Activated T-helper 2 cell treated with anti-CD3 and anti-CD28 coated beads, Interferon-gamma antibody, Interleukin-2, Interleukin-4, amounts not matched to agents 10 μg/mL and 5 μg/mL and 100 μg/mL, durations not matched to agents 14 hours and 24 hours and 36 hours (primary cell): ENCODE measurements around the gene TMEM175. TPM values are rescaled to one million over a fixed set of nuclear protein-coding genes. Genes with fewer than 3 reads are reported as not detected.
"Not testable (repeated sequence)": the region's sequence is repeated elsewhere in the genome, so short reads cannot be mapped to it uniquely, and the experiment has no call there.

Source experiments
- DNase-seq: peaks from one replicate; pipeline ENCODE4 v3.0.0; 2021; ENCODE audit warnings: low spot score
- H3K27ac Mint-ChIP-seq: one replicate; pipeline ENCODE4 v1.8.0; 2021; ENCODE audit warnings: mixed read lengths
- H3K27me3 Mint-ChIP-seq: one replicate; pipeline ENCODE4 v1.8.0; 2021; ENCODE audit warnings: low read depth, mixed read lengths
- H3K36me3 Mint-ChIP-seq: one replicate; pipeline ENCODE4 v1.8.0; 2021; ENCODE audit warnings: low read depth, mixed read lengths
- H3K4me1 Mint-ChIP-seq: one replicate; pipeline ENCODE4 v1.8.0; 2021; ENCODE audit warnings: low read depth, mixed read lengths
- H3K4me3 Mint-ChIP-seq: one replicate; pipeline ENCODE4 v1.8.0; 2021; ENCODE audit warnings: low read depth, mild to moderate bottlenecking, moderate library complexity, mixed read lengths
- H3K9me3 Mint-ChIP-seq: one replicate; pipeline ENCODE4 v1.8.0; 2021; ENCODE audit warnings: mixed read lengths
- intact Hi-C: fragments of 100-400 bp; cut with micrococcal nuclease; formaldehyde crosslinking; loops from one replicate; pipeline ENCODE4 v1.15.1; 2023
- total RNA-seq: library from RNA; stranded (reverse); gene quantifications from 2 replicates; pipeline ENCODE4 v1.2.3, GENCODE V29; 2022

TMEM175 gene
- total RNA-seq, 1 donor from 2014 or later: 11.8 TPM

DNA sequence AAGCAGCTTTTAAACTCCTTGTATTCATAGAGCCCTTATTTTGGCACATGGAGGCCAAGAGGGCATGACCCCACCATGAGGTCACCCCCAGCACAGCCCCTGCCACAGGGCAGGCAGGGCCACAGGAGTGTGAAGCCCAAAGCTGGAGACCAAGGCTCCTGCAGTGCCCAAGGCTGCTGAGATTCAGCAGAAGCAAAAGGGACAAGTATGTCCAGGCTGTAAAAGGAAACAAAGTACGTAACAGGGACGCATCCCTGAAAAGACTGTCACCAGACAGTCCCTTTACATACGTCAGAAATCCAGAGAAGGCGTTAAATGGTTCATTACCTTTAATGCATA is 19.0 kb upstream of the TMEM175 start:
- no peak for DNase-seq
- H3K4me3 Mint-ChIP-seq: no peak overlapping the region
- H3K27ac Mint-ChIP-seq: no peak overlapping the region
- intact Hi-C loops: no loop called here
- H3K4me1 Mint-ChIP-seq: peaks cover 25% of the 10 kb centered on the region
- H3K9me3 Mint-ChIP-seq: peaks cover 3% of the 10 kb centered on the region
- no peaks in the 10 kb centered on the region for H3K27me3 Mint-ChIP-seq
- peaks cover 35% of the 10 kb centered on the region for H3K36me3 Mint-ChIP-seq

GRCh38 chr4:914531-914930 is 17.7 kb upstream of the TMEM175 start:
- Mint-ChIP-seq H3K27ac (no peak overlapping the region), H3K9me3 (peaks cover 3% of the 10 kb centered on the region), H3K4me1 (peaks cover 25% of the 10 kb centered on the region), H3K36me3 (peaks cover 32% of the 10 kb centered on the region), H3K4me3 (no peak overlapping the region), H3K27me3 (no peaks in the 10 kb centered on the region)
- DNase-seq: no peak
- intact Hi-C loops: no loop called here

DNA sequence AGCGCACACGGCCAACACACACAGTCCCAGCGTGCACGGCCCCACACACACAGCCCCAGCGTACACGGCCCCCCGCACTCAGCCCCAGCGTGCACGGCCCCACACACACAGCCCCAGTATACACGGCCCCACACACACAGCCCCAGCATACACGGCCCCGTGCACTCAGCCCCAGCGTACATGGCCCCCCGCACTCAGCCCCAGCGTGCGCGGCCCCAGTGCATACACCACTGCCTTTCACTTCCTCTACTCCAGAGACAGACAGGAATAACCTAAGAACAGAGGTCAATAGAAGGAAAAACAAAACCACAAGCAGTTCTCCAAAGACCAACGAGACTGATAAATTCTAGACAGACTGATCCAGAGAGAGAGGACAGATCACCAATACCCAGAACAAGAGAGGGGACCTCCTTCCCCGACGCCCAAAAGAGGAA is 17.2 kb upstream of the TMEM175 start:
- H3K4me3 Mint-ChIP-seq: peak overlapping the region; percentile 30
- H3K4me1 Mint-ChIP-seq: peaks cover 25% of the 10 kb centered on the region
- H3K9me3 Mint-ChIP-seq: peaks cover 3% of the 10 kb centered on the region
- intact Hi-C loops: no loop called here
- H3K36me3 Mint-ChIP-seq: peaks cover 34% of the 10 kb centered on the region
- no peaks in the 10 kb centered on the region for H3K27me3 Mint-ChIP-seq
- H3K27ac Mint-ChIP-seq: no peak overlapping the region
- DNase-seq: no peak

GRCh38 chr4:915595-915994 is 16.7 kb upstream of the TMEM175 start:
- no peak overlapping the region for H3K27ac Mint-ChIP-seq
- H3K4me1 Mint-ChIP-seq: peaks cover 27% of the 10 kb centered on the region
- peak overlapping the region; percentile 30 for H3K4me3 Mint-ChIP-seq

DNA sequence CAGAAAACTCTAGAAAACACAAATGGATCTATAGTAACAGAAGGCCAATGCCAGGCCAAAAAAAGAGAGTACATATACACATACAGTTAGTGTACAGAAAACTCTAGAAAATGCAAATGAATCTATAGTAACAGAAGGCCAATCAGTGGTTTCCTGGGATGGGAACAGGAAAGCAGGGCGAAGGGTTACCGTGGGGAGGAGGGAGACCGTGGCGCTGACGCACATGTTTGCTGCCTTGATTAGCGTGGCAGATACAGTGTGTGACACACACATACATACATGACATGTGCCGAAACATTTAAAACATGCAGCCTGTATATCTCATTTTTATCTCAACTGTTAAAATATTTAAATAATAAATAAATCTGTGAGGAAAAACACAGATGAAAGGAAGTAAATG is 14.8 kb upstream of the TMEM175 start:
- intact Hi-C loops: no loop called here
- Mint-ChIP-seq H3K27me3 (no peaks in the 10 kb centered on the region), H3K36me3 (peaks cover 36% of the 10 kb centered on the region), H3K27ac (no peak overlapping the region), H3K9me3 (peaks cover 3% of the 10 kb centered on the region), H3K4me1 (peaks cover 38% of the 10 kb centered on the region), H3K4me3 (no peak overlapping the region)
- no peak for DNase-seq

More at GRCh38 chr4:915595-915994, 16.7 kb upstream of the TMEM175 start:
- Mint-ChIP-seq H3K9me3 (peaks cover 3% of the 10 kb centered on the region), H3K27me3 (no peaks in the 10 kb centered on the region), H3K36me3 (peaks cover 37% of the 10 kb centered on the region)
- intact Hi-C loops: no loop called here
- no peak for DNase-seq

DNA sequence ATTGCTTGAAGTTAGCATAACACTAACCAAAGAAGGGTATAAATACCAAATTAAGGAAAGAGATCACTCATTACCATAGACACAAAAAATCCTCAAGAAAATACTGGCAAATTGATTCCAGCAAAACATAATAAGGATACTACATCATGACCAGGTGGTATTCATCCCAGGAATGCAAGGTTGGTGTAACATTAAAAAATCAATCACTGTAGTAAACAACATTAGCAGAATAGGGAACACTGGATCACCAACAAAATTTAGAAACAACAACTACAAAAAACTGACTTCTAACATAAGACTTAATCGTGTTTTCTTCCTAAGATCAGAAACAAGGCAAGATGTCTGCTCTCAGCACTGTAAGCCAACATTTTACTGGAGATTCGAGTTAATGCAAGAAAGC is 14.3 kb upstream of the TMEM175 start:
- Mint-ChIP-seq H3K36me3 (peaks cover 36% of the 10 kb centered on the region), H3K9me3 (peaks cover 3% of the 10 kb centered on the region), H3K4me3 (no peak overlapping the region), H3K27ac (no peak overlapping the region), H3K27me3 (no peaks in the 10 kb centered on the region), H3K4me1 (peaks cover 44% of the 10 kb centered on the region)
- no peak for DNase-seq
- intact Hi-C loops: no loop called here

GRCh38 chr4:918591-918990 is 13.7 kb upstream of the TMEM175 start:
- H3K36me3 Mint-ChIP-seq: peaks cover 37% of the 10 kb centered on the region

DNA sequence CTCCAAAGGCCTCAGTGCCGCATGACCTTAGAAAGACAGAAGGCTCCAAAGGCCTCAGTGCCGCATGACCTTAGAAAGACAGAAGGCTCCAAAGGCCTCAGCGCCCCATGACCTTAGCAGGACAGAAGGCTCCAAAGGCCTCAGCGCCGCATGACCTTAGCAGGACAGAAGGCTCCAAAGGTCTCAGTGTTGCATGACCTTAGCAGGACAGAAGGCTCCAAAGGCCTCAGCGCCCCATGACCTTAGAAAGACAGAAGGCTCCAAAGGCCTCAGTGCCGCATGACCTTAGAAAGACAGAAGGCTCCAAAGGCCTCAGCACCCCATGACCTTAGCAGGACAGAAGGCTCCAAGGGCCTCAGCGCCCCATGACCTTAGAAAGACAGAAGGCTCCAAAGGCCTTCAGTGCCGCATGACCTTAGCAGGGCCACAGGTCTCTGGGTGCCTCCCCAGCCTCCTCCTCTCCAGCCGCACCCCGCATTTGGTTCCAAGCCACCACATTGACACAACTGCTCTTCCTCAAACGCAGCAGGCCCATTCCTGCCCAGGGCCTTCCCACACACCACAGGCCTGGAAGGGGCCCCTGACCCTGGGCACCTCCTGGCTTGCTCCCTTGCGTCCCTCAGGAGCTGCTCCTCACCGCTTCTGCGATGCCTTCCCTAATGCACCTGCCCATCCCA is 13.1 kb upstream of the TMEM175 start:
- Mint-ChIP-seq H3K36me3 (peaks cover 37% of the 10 kb centered on the region), H3K4me1 (peaks cover 47% of the 10 kb centered on the region)
- H3K27ac Mint-ChIP-seq, H3K4me3 Mint-ChIP-seq, intact Hi-C loops, DNase-seq, H3K9me3 Mint-ChIP-seq, H3K27me3 Mint-ChIP-seq: not testable (repeated sequence)

More at GRCh38 chr4:918591-918990, 13.7 kb upstream of the TMEM175 start:
- DNase-seq, H3K27ac Mint-ChIP-seq, H3K27me3 Mint-ChIP-seq, H3K4me3 Mint-ChIP-seq, H3K9me3 Mint-ChIP-seq, intact Hi-C loops: not testable (repeated sequence)
- peaks cover 44% of the 10 kb centered on the region for H3K4me1 Mint-ChIP-seq

GRCh38 chr4:921830-922331 is 10.4 kb upstream of the TMEM175 start:
- DNase-seq: no peak
- intact Hi-C loops: loop anchor here (1.0 kb wide), 1 partner anchor 8 kb away; no protein-coding TSS in a partner anchor
- peaks cover 3% of the 10 kb centered on the region for H3K9me3 Mint-ChIP-seq
- no peak overlapping the region for H3K4me3 Mint-ChIP-seq
- H3K27me3 Mint-ChIP-seq: no peaks in the 10 kb centered on the region
- peak overlapping the region; percentile 38 for H3K27ac Mint-ChIP-seq
- H3K36me3 Mint-ChIP-seq: peaks cover 37% of the 10 kb centered on the region
- H3K4me1 Mint-ChIP-seq: peaks cover 48% of the 10 kb centered on the region

DNA sequence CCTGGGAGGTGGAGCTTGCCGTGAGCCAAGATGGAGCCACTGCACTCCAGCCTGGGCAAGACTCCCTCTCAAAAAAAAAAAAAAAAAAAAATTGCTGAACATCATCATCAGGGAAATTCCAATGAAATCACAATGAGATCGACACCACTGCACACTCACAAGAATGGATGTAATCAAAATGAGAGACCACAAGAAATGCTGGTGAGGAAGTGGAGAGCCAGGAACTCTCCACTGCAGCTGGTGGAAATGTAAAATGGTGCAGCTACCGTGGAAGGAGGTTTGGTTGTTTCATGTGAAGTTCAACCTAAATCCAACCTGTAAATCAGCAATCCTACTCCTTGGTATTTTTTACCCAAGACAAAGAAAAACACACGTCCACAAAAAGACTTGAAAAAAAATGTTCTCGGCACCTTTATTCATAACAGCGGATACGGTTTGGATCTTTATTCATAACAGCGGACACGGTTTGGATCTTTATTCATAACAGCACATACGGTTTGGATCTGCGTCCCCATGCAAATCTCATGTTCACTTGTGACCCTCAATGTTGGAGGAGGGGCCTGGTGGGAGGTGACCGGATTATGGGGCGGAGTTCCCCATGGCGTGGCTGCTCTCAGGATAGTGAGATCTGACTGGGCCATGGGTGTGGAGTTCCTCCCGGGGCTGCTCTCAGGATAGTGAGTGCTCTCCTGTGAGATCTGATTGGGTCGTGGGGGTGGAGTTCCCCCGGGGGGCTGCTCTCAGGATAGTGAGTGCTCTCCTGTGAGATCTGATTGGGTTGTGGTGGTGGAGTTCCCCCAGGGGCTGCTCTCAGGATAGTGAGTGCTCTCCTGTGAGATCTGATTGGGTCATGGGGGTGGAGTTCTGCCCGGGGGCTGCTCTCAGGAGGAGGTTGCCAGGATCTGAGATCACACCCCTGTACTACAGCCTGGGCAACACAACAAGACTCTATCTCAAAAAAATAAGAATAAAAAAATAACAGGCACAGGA is 7.9 kb upstream of the TMEM175 start:
- H3K27me3 Mint-ChIP-seq: no peaks in the 10 kb centered on the region
- H3K4me1 Mint-ChIP-seq: peaks cover 44% of the 10 kb centered on the region
- intact Hi-C loops: no loop called here
- no peak overlapping the region for H3K4me3 Mint-ChIP-seq
- peaks cover 26% of the 10 kb centered on the region for H3K36me3 Mint-ChIP-seq
- no peak for DNase-seq
- no peaks in the 10 kb centered on the region for H3K9me3 Mint-ChIP-seq
- H3K27ac Mint-ChIP-seq: peak overlapping the region; percentile 83

DNA sequence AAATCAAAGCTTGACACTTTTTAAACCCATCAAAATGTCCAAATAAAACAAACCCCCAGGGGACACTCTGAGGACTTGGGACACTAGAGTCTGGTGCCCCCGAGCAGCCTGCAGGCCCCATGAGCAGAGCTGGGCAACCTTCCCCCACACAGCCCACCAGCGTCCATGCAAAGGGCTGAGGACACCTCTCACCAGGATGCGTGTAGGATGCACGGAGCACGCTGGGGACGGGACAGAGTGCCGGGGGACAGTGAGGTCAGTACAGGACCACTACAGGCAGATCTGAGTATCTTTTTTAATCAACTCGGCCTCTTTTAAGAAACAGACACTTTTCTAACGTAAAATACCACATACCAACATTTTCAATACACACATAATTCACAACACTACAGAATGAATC is 7.1 kb upstream of the TMEM175 start:
- Mint-ChIP-seq H3K27ac (no peak overlapping the region), H3K4me3 (no peak overlapping the region), H3K36me3 (peaks cover 20% of the 10 kb centered on the region), H3K27me3 (no peaks in the 10 kb centered on the region), H3K4me1 (peaks cover 46% of the 10 kb centered on the region), H3K9me3 (no peaks in the 10 kb centered on the region)
- DNase-seq: no peak
- intact Hi-C loops: no loop called here

DNA sequence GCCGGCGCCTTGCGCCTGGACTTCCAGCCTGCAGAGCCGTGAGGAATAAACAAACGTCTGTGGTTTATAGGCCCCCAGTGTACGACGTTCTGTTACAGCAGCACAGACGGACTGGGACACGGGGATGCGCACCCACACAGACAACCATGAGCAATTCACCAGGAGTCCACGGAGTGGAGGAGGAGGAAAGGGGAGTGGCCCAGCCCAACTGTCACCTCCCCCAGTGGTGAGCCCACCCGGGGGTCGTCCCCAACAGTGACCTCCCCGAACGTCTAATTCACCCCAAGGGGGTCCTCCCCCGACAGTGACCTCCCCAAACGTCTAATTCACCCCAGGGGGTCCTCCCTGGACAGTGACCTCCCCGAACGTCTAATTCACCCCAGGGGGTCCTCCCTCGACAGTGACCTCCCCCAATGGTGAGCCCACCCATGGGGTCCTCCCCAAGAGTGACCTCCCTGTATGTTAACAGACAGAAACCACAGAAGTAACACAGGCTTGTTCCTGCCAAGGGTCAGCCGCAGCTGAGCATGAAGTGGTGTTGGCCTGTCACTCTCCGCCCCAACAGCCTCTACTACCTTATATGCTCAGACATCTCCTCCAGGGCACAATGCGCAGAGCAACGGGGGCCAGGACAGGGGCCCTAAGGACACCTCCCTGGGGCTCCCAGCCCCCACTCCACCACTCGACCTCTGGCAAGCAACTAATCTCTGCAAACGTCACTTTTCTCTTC is 6.3 kb upstream of the TMEM175 start:
- Mint-ChIP-seq H3K27ac (no peak overlapping the region), H3K9me3 (no peaks in the 10 kb centered on the region), H3K4me3 (no peak overlapping the region), H3K4me1 (peaks cover 52% of the 10 kb centered on the region), H3K27me3 (no peaks in the 10 kb centered on the region), H3K36me3 (peaks cover 18% of the 10 kb centered on the region)
- no peak for DNase-seq
- intact Hi-C loops: no loop called here
